Measurements from ENCODE around the gene PRR14L. TPM values are rescaled to one million over a fixed set of nuclear protein-coding genes. Genes with fewer than 3 reads are reported as not detected.
"Not testable (repeated sequence)": the region's sequence is repeated elsewhere in the genome, so short reads cannot be mapped to it uniquely, and the experiment has no call there.

PRR14L gene
- total and polyA plus RNA-seq, 10 donors: 3.9 to 65.4 (median 41.3) TPM

DNA sequence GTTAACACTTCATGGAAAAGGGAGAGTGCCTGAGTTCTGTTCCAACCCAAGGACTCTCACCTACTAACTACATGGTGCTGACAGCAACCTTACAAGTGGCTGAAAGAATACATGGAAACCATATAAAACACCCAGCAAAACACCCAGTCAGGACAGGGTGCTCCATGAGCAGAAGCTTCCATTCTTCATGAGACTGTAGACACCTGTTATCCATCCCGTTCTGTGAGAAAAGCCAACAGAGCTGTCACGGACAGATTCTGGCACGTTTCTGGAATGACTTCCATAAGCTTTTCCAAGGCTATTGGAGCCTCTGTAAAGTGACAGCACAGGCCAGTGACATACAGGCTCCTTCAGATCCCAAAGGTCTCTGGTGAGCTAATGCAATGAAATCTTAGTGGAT lies 23.2 kb downstream of the PRR14L start:
- Histone ChIP-seq H3K4me1 (no peaks in the 10 kb centered on the region), H3K36me3 (peaks cover 0 to 88% (median 37%) of the 10 kb centered on the region in 6 donors), H3K4me3 (no peak overlapping the region), H3K27me3 (replicated peaks in 1 of 7) (no peaks in the 10 kb centered on the region), H3K9me3 (no peaks in the 10 kb centered on the region), H3K27ac (no peak overlapping the region)
- no peak for DNase-seq
- intact Hi-C loops (cut with DNase I; ENCODE audit: low total_unique reads): no loop called here
- TF ChIP-seq, protein P1, sequence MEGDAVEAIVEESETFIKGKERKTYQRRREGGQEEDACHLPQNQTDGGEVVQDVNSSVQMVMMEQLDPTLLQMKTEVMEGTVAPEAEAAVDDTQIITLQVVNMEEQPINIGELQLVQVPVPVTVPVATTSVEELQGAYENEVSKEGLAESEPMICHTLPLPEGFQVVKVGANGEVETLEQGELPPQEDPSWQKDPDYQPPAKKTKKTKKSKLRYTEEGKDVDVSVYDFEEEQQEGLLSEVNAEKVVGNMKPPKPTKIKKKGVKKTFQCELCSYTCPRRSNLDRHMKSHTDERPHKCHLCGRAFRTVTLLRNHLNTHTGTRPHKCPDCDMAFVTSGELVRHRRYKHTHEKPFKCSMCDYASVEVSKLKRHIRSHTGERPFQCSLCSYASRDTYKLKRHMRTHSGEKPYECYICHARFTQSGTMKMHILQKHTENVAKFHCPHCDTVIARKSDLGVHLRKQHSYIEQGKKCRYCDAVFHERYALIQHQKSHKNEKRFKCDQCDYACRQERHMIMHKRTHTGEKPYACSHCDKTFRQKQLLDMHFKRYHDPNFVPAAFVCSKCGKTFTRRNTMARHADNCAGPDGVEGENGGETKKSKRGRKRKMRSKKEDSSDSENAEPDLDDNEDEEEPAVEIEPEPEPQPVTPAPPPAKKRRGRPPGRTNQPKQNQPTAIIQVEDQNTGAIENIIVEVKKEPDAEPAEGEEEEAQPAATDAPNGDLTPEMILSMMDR (IDR thresholded peaks at IDR 0.05 in 8 of 11, conservative IDR thresholded peaks at IDR 0.05 in 3 of 11): no peak
- 88 to 98% (median 94%) methylated on average over 3 of the region's 3 CpGs for WGBS, 5 donors

DNA sequence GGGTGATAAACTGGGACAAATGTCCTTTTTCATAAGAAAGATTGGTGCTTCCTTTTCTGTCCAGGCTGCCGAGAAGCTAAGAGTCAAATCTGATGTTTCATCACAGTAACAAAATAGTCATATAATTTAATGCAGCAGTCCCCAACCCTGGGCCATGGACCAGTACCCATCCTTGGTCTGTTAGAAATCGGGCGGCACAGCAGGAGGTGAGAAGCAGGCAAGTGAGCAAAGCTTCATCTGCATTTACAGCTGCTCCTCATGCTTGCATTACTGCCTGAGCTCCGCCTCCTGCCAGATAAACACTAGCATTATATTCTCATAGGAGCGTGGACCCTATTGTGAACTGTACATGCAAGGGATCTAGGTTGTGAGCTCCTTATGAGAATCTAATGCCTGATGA lies 26.2 kb downstream of the PRR14L start:
- Histone ChIP-seq H3K27ac (no peak overlapping the region), H3K9me3 (no peaks in the 10 kb centered on the region), H3K36me3 (peaks cover 0 to 97% (median 50%) of the 10 kb centered on the region in 6 donors), H3K27me3 (replicated peaks in 1 of 7) (no peaks in the 10 kb centered on the region), H3K4me3 (no peak overlapping the region), H3K4me1 (no peaks in the 10 kb centered on the region)
- DNase-seq: no peak
- WGBS, 5 donors: 88 to 97% (median 92%) methylated on average over 5 of the region's 5 CpGs
- TF ChIP-seq, protein P1 (IDR thresholded peaks at IDR 0.05 in 8 of 11, conservative IDR thresholded peaks at IDR 0.05 in 3 of 11): no peak
- intact Hi-C loops (cut with DNase I; ENCODE audit: low total_unique reads): no loop called here

DNA sequence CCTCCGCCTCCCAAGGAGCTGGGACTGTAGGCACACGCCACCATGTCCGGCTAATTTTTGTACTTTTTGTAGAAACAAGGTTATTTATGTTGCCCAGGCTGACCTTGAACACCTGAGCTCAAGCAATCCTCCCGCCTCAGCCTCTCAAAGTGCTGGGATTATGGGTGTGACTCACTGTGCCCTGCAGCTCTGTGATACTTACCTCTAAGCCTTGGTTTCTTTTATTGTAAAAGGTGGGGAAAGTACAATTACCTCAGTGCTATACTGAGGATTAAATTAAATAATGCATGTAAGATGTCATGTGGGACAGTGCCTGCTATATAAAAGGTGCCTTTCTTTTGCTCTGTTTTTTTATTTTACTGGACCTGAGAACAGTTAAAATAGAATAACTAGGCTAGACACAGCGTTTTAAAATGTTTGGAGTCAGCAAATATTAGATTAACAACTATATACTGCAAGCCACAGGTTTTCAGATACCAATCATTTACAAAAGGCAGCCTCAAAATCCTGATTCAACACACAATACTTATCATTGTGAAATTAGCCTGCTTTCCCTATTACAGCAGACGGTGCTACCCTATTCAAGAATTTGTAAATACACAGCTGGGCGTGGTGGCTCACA lies 30.0 kb downstream of the PRR14L start:
- no peak for TF ChIP-seq POLR2AphosphoS5 (IDR thresholded peaks at IDR 0.05)
- TF ChIP-seq POLR2A (IDR thresholded peaks at IDR 0.05): no peak
- TF ChIP-seq, protein P1 (IDR thresholded peaks at IDR 0.05 in 8 of 11, conservative IDR thresholded peaks at IDR 0.05 in 3 of 11): no peak
- H3K9me3 ChIP-seq: no peaks in the 10 kb centered on the region
- no peaks in the 10 kb centered on the region for H3K27me3 ChIP-seq (replicated peaks in 1 of 7)
- WGBS, 5 donors: 92 to 97% (median 95%) methylated on average over 7 of the region's 7 CpGs
- no peak for DNase-seq
- no peak overlapping the region for H3K4me3 ChIP-seq
- H3K4me1 ChIP-seq: no peaks in the 10 kb centered on the region
- no peak overlapping the region for H3K27ac ChIP-seq
- H3K36me3 ChIP-seq: peaks cover 3 to 100% (median 67%) of the 10 kb centered on the region in 6 donors
- intact Hi-C loops (cut with DNase I; ENCODE audit: low total_unique reads): no loop called here

DNA sequence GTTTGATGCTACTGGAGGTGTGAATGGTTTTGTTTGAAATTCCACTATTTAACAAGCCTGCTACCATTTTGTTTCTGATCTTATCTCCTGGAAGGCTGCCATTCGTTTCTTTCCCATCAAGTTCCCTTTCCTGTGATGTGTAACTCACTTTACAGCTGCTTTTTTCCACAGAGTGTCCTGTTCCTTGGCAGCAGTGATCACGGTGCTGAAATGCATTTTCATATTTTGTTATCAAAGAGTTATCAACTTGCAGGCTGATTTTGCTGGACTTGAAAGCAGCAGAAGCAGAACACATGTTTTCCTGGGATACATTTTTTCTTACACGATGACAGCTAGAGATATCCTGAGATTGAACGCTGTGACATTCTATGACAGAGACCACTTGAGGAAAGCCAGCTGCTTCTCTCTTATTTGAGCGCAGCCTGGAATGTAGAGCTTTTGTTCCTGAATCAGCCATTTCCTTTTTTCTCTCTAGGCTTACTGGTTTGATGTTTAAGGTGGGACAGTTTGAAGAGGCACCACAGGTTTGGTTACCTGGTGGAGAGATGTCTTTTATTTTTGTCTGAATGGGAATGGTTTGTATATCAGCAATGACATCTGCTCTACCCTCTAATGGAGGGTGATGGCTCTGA lies 34.7 kb downstream of the PRR14L start:
- intact Hi-C loops (cut with DNase I; ENCODE audit: low total_unique reads): no loop called here
- no peaks in the 10 kb centered on the region for H3K27me3 ChIP-seq (replicated peaks in 1 of 7)
- no peaks in the 10 kb centered on the region for H3K9me3 ChIP-seq
- no peak overlapping the region for H3K27ac ChIP-seq
- no peak for DNase-seq
- TF ChIP-seq, protein P1 (IDR thresholded peaks at IDR 0.05 in 8 of 11, conservative IDR thresholded peaks at IDR 0.05 in 3 of 11): no peak
- no peak for TF ChIP-seq POLR2AphosphoS5 (IDR thresholded peaks at IDR 0.05)
- TF ChIP-seq POLR2A (IDR thresholded peaks at IDR 0.05): no peak
- no peaks in the 10 kb centered on the region for H3K4me1 ChIP-seq
- H3K36me3 ChIP-seq: peaks cover 3 to 100% (median 74%) of the 10 kb centered on the region in 6 donors
- 69 to 86% (median 81%) methylated on average over 5 of the region's 5 CpGs for WGBS, 5 donors
- no peak overlapping the region for H3K4me3 ChIP-seq

DNA sequence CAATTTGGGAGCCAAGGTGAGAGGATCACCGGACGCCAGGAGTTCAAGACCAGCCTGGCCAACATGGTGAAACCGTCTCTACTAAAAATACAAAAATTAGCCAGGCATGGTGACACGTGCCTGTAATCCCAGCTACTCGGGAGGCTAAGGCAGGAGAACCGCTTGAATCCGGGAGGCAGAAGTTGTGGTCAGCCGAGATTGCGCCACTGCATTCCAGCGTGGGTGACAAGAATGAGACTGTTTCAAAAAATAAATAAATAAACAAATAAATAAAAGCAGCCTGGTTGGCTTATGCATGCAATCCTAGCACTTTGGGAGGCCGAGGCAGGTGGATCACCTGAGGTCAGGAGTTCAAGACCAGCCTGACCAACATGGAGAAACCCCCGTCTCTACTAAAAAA lies 38.7 kb downstream of the PRR14L start:
- peaks cover 0 to 100% (median 60%) of the 10 kb centered on the region in 6 donors for H3K36me3 ChIP-seq
- DNase-seq: not testable (repeated sequence)

More for the DNA sequence above, 38.7 kb downstream of the PRR14L start:
- intact Hi-C loops (cut with DNase I; ENCODE audit: low total_unique reads); H3K4me1 ChIP-seq; H3K4me3 ChIP-seq; H3K27ac ChIP-seq; H3K9me3 ChIP-seq; H3K27me3 ChIP-seq (replicated peaks in 1 of 7): not testable (repeated sequence)
- WGBS, 5 donors: 78 to 90% (median 84%) methylated on average over 12 of the region's 12 CpGs
